HPDE6-E6E7 (cell line): ENCODE results near the gene SNX19.

Experiments
- DNase-seq: peaks from one replicate; pipeline ENCODE4 v3.0.0; 2011; ENCODE audit warnings: missing footprints; ENCODE audit errors: extremely low spot score

SNX19 gene

GRCh38 chr11:130842001-130842400 lies 74.3 kb downstream of the SNX19 start:
- DNase-seq: no peak

- no peak for DNase-seq
These were observed 75.6 kb downstream of the SNX19 start for GRCh38 chr11:130840679-130841078.

GRCh38 chr11:130839981-130840666 lies 76.2 kb downstream of the SNX19 start:
- no peak for DNase-seq

- no peak for DNase-seq
These were observed 79.1 kb downstream of the SNX19 start for GRCh38 chr11:130837194-130837593.

- DNase-seq: no peak
These were observed 81.4 kb downstream of the SNX19 start for GRCh38 chr11:130834886-130835285.

GRCh38 chr11:130832566-130833425 lies 83.5 kb downstream of the SNX19 start:
- no peak for DNase-seq

GRCh38 chr11:130831976-130832375 lies 84.3 kb downstream of the SNX19 start:
- no peak for DNase-seq

- DNase-seq: no peak
These were observed 84.8 kb downstream of the SNX19 start for GRCh38 chr11:130831506-130831905.

- no peak for DNase-seq
These were observed 85.7 kb downstream of the SNX19 start for GRCh38 chr11:130830566-130830965.

- DNase-seq: no peak
These were observed 86.3 kb downstream of the SNX19 start for GRCh38 chr11:130829920-130830511.

- no peak for DNase-seq
These were observed 87.5 kb downstream of the SNX19 start for GRCh38 chr11:130828741-130829140.

GRCh38 chr11:130827451-130828377 lies 88.6 kb downstream of the SNX19 start:
- peak; percentile 76 for DNase-seq

GRCh38 chr11:130826572-130826971 lies 89.7 kb downstream of the SNX19 start:
- DNase-seq: no peak

- DNase-seq: no peak
These were observed 90.3 kb downstream of the SNX19 start for GRCh38 chr11:130825983-130826382.

GRCh38 chr11:130825561-130825960 lies 90.7 kb downstream of the SNX19 start:
- DNase-seq: no peak
